ENCODE results near the gene UROS.

Gene UROS

GRCh38 chr10:125797424-125797823, 25.6 kb downstream of the UROS start:
- DNase-seq (ENCODE audit: extremely low spot score) = no peak
- ChIA-PET POLR2A (no interaction called here), CTCF (interaction anchor here (1.2 to 3.3 kb wide), 3 partner anchors 13 to 38 kb away, joined by 3 to 10 read pairs (median 4); no protein-coding TSS in a partner anchor)
- TF ChIP-seq CTCF (IDR thresholded peaks at IDR 0.05; ENCODE audit: control extremely low read depth, extremely low read depth, low read depth, missing control alignments) = no peak

GRCh38 chr10:125795637-125796190, 27.3 kb downstream of the UROS start:
- ChIA-PET POLR2A (no interaction called here), CTCF (interaction anchor here (1.0 to 1.6 kb wide), 3 partner anchors 8 to 30 kb away, joined by 3 to 4 read pairs (median 4); no protein-coding TSS in a partner anchor)
- DNase-seq (ENCODE audit: extremely low spot score) = no peak
- TF ChIP-seq CTCF (IDR thresholded peaks at IDR 0.05; ENCODE audit: control extremely low read depth, extremely low read depth, low read depth, missing control alignments) = no peak

GRCh38 chr10:125795128-125795527, 27.9 kb downstream of the UROS start:
- POLR2A ChIA-PET = no interaction called here
- TF ChIP-seq CTCF (IDR thresholded peaks at IDR 0.05; ENCODE audit: control extremely low read depth, extremely low read depth, low read depth, missing control alignments) = no peak
- CTCF ChIA-PET = interaction anchor here (1.0 to 1.3 kb wide), 3 partner anchors 9 to 12 kb away, joined by 3 to 4 read pairs (median 4); no protein-coding TSS in a partner anchor
- no peak for DNase-seq (ENCODE audit: extremely low spot score)

GRCh38 chr10:125792342-125793300, 30.4 kb downstream of the UROS start:
- CTCF ChIA-PET = interaction anchor here (0.8 to 1.7 kb wide), 2 partner anchors 9 to 24 kb away, joined by 3 to 6 read pairs; no protein-coding TSS in a partner anchor
- no peak for TF ChIP-seq CTCF (IDR thresholded peaks at IDR 0.05; ENCODE audit: control extremely low read depth, extremely low read depth, low read depth, missing control alignments)
- POLR2A ChIA-PET = no interaction called here
- DNase-seq (ENCODE audit: extremely low spot score) = no peak

GRCh38 chr10:125788156-125789034, 34.7 kb downstream of the UROS start:
- POLR2A ChIA-PET = no interaction called here
- CTCF ChIA-PET = interaction anchor here (1.3 to 1.7 kb wide), 2 partner anchors 20 to 29 kb away, joined by 3 to 5 read pairs; no protein-coding TSS in a partner anchor
- DNase-seq (ENCODE audit: extremely low spot score) = no peak
- no peak for TF ChIP-seq CTCF (IDR thresholded peaks at IDR 0.05; ENCODE audit: control extremely low read depth, extremely low read depth, low read depth, missing control alignments)

GRCh38 chr10:125785791-125786190, 37.3 kb downstream of the UROS start:
- no peak for TF ChIP-seq CTCF (IDR thresholded peaks at IDR 0.05; ENCODE audit: control extremely low read depth, extremely low read depth, low read depth, missing control alignments)
- CTCF ChIA-PET = interaction anchor here (0.9 to 1.3 kb wide), 2 partner anchors 10 to 21 kb away, joined by 3 to 4 read pairs; no protein-coding TSS in a partner anchor
- POLR2A ChIA-PET = interaction anchor here (0.5 kb wide), 1 partner anchor 69 kb away, joined by 4 read pairs; no protein-coding TSS in a partner anchor
- no peak for DNase-seq (ENCODE audit: extremely low spot score)
